GM19023 (cell line): ENCODE measurements around the gene PRAME.
"Not testable (repeated sequence)": the region's sequence is repeated elsewhere in the genome, so short reads cannot be mapped to it uniquely, and the experiment has no call there.

Source experiments
- ATAC-seq: cut with Tn5 transposase; IDR thresholded peaks from one replicate; pipeline ENCODE4 v1.9.1; 2021; ENCODE audit warnings: mild to moderate bottlenecking, moderate library complexity; ENCODE audit not compliant: unreplicated experiment

Gene PRAME

DNA sequence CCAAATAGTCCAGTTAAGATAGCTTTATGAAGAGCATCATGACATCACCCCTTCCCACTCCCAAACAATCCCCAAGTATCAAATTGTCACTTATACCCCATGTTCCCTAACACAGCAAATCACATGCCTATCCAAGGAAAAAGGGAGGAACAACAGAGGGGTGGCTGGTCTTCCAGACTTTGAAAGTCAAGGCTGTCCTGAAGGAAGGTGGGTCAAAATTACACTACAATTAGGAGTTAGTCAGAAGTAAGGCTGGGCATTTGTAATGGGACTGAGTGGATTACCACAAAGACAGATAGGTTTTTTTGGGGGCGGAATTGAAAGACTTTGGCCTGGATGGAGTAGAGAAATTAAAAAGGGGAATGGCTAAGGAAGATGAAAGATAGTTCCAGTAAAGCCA lies 5.9 kb downstream of the PRAME start:
- ATAC-seq: no peak

DNA sequence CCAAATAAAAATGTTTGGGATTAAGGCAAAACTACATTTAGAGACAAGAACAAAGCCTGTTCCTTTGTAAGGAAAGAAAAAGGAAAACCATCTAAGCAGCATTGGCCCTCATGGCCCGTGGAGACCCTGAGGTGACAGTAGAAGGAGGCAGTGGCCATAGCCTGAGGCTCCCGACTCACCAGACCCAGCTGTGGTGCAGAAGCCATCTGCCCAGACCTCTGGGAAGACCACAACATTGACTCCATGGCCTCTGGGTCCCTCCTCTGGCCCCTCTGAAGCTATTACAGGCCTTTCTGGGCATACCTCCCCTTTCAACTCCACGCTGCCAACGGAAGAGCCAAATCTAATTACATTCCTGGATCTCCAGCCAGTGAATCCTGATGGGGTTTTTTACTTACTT lies 6.4 kb downstream of the PRAME start:
- ATAC-seq: no peak

DNA sequence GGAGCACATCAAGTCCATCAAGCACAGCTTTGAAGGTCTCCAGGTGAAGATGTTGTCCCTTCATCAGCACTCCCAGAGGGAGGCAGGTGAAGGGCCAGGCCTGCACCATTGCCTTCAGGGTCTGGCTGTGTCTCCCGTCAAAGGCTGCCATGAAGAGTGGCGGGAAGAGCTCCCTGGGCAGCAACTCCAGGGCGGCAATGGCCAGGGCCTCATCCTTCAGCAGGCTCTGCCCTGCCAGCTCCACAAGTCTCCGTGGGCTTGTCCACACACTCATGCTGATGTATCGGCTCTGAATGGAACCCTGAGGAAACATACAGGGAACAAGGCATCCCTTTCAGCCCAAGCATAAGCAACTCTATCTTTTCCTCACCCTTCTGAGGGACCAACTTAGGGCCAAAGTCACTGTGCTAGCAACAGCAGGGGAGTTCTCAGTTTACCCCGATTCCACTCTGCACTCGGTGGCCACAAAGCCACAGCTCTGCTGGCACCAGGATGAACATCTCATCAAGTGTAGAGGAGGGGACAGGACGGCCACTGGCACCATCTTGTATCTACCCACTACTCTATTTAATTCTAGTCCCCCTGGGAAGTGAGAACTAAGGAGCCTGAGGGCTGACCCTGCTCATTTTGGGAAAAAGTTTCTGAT lies 8.2 kb downstream of the PRAME start:
- no peak for ATAC-seq

GRCh38 chr22:22548910-22549309 lies 10.2 kb downstream of the PRAME start:
- ATAC-seq: no peak

- ATAC-seq: no peak
Measured at GRCh38 chr22:22548317-22548716, 10.7 kb downstream of the PRAME start.

- no peak for ATAC-seq
Measured at GRCh38 chr22:22547692-22548300, 11.3 kb downstream of the PRAME start.

DNA sequence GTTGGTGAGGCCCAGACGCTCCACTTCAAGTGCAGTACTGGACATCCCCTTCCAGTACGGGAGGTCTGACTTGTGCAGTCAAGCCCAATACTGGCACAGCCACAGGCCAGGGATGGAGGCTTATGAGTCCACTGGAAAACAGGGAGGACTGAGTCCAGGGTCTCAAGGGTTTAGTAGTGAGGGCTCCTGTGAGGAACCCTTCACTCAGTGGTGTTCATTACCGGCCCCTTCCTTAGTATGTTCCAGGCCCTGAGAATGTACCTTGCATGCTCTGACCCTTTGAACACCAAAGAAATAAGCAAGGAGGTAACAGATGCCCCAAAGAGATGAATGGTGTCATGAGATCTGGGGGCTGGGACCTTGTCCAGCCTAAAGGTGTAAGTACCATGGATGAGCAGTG lies 11.8 kb downstream of the PRAME start:
- ATAC-seq: no peak

DNA sequence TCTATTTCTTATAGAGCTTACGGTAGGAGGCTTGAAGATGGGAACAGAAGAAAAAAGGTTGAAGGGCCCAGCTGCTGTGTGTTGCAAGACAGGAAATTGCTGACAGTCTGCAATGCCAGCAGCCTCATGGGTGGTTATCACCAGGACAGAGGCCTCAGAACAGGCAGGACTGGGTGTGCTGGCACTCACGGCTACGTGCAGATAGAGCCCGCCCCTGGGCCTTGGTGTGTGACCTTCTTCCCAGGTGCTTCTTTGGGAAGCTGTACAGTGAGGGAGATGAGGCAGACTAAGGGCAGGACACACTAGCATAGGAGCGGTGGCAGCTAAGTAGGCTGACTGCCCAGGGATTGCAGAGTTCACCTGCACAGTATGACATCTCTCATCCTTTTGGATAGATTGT lies 12.6 kb downstream of the PRAME start:
- ATAC-seq: no peak

DNA sequence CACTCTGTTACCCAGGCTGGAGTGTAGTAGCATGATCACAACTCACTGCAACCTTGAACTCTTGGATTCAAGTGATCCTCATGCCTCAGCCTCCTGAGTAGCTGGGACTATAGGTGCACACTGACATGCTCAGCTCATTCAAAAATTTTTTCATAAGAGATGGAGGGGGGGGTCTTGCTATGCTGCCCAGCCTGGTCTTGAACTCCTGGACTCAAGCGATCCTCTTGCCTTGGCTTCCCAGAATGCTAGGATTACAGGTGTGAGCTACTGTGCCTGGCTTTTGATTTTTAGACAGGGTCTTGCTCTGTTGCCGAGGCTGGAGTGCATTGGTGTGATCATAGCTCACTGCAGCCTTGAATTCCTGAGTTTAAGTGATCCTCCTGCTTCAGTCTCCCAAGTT lies 14.0 kb downstream of the PRAME start:
- ATAC-seq: no peak

DNA sequence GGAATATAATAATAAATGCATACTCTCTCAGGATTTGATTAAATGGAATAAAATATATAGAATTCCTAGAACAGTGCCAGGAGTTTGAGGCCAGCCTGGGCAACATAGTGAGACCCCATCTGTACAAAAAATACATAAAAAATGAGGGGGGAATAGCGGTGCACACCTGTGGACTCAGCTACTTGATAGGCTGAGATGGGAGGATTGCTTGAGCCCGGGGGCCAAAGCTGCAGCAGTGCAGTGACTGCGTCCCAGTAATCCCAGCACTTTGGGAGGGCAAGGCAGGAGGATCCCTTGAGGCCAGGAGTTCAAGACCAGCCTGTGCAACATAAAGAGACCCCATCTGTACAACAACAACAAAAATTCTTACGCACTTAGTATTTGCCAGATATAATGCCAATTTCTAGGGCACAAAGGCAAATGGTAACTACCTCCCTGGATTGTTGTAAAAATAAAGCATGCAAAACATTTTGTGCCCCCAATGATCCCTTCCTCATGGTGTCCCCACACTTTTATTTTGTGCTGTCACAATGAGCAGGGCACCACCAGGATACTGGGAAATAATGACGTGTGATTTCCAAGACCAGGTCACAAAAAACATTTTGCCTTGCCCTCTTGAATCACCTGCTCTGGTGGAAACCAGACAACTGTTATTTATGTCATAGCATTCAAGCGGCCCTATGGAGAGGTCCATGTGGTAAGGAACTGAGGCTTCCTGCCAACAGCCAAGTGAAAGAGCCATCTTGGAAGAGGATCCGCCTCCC lies 20.7 kb downstream of the PRAME start:
- no peak for ATAC-seq

GRCh38 chr22:22536916-22537315 lies 22.1 kb downstream of the PRAME start:
- no peak for ATAC-seq

GRCh38 chr22:22536515-22536914 lies 22.6 kb downstream of the PRAME start:
- ATAC-seq: no peak

DNA sequence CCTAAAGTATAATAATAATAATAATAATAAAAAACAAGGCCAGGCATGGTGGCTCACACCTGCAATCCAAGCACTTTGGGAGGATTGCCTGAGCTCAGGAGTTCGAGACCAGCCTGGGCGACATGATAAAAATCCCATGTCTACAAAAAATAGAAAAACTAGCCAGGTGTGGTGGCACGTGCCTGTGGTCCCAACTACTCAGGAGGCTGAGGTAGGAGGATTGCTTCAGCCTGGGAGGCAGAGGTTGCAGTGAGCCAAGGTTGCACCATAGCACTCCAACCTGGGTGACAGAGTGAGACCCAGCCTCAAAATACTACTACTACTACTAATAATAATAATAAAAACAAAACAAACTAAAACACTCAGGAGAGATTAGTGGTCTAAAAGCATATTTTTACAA lies 23.4 kb downstream of the PRAME start:
- ATAC-seq: no peak

GRCh38 chr22:22534604-22535415 lies 24.3 kb downstream of the PRAME start:
- no peak for ATAC-seq

DNA sequence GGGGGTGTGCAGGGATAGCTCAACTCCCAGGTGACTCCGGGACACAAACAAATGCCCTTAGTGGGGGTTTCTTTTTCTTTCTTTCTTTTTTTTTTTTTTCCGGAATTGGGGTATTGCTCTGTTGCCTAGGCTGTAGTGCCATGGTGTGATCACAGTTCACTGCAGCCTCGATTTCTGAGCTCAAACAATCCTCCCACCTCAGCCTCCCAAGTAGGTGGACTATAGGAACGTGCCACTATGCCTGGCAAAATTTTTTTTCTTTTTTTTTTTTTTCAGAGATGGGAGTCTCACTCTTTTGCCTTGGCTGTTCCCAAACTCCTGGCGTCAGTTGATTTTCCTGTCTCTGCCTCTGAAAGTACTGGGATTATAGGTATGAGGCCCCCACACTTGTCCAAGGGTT lies 25.2 kb downstream of the PRAME start:
- no peak for ATAC-seq

DNA sequence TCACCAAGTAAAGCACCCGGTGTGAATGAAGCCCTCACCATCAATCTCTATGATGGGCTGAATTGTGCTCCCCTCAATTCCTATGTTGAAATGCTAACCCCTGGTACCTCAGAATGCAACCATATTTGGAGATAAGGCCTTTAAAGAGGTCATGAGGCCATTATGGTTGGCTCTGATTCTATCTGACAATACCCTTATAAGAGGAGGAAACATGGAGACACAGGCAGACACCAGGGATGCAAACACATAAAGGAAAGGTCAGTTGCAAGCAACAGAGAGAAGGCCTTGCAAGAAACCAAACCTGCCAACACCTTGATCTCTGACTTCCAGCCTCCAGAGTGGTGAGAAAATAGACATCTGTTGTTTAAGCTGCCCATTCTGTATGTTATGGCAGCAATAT lies 25.6 kb downstream of the PRAME start:
- no peak for ATAC-seq

- ATAC-seq: not testable (repeated sequence)
Measured at GRCh38 chr22:22532547-22533071, 26.5 kb downstream of the PRAME start.

- ATAC-seq: no peak
Measured at GRCh38 chr22:22531770-22532546, 27.1 kb downstream of the PRAME start.

DNA sequence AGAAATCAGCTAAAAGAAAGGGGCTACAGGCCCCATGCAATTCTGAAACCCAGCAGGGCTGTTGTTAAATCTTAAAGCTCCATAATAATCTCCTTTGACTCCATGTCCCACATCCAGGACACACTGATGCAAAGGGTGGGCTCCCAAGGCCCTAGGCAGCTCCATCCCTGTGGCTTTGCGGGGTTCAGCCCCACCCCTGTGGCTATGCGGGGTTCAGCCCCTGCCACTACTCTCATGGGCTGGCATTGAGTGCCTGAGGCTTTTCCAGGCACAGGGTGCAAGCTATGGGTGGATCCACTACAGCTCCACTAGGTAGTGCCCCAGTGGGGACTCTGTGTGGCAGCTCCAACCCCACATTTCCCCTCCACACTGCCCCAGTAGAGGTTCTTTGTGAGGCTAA lies 30.3 kb downstream of the PRAME start:
- no peak for ATAC-seq

DNA sequence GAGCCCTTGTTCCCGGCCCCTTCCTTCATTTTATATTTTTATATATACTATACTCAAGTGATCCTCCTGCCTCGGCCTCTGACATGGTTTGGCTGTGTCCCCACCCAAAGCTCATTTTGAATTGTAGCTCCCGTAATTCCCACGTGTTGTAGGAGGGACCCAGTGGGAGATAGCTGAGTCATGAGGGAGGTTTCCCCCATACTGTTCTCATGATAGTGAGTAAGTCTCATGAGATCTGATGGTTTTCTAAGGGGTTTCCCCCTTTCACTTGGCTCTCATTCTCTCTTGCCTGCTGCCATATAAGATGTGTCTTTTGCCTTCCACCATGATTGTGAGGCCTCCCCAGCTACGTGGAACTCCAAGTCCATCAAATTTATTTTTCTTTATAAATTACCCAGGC lies 31.8 kb downstream of the PRAME start:
- no peak for ATAC-seq
